ENCODE results near the gene FOXM1. TPM values are rescaled to one million over a fixed set of nuclear protein-coding genes. Genes with fewer than 3 reads are reported as not detected.
A peak's percentile ranks its signal among the peaks of the same experiment; 100 is the strongest.

The FOXM1 gene
- total and polyA plus RNA-seq, 10 of the 15 experiments (the other 5 are each of a cell fraction or from before 2014, with no cell fraction given), result 15.1 to 63.2 (median 34.2) TPM

DNA sequence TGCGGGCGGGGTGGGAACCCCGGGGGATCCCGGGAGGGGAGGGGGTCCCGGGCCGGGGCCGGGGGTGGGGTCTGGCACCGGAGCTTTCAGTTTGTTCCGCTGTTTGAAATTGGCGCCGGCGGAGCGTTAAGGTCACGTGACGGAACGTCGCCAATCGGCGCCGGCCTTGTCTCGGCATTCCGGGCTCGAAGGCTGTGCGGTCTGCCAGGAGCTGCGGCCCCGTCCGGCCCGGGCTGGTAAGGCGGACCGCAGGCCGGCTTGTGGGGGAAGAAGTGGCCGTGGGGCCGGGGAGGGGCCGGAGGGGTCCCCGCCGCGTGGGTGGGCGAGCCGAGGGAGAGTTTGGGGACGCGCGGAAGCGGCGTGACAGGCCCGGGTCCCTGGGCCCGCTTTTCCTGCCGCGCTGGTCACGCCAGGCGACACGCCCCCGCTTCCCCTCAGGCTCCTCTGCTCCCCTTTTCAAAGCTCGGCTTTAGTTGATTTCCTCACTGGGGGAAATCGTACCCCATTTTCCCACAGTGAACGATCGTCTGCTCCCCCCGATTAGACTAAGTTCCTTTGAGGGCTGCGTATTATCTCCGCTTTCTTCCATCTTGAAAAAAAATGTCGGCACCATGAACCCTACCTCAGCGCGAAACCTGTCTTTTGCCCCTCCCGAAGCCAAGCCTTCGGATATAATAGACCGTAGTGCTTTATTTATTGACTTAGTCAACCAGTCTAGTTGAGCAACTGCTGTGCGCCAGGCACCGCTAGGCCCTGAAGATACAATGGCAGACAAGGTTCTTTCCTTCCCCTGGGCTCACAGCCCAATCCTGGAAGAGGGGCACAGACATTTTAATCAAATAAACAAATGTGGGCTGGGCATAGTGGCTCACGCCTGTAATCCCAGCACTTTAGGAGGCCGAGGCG lies at the start of gene FOXM1, which contains the start of gene RHNO1 (continued):
- TF ChIP-seq, protein P1, sequence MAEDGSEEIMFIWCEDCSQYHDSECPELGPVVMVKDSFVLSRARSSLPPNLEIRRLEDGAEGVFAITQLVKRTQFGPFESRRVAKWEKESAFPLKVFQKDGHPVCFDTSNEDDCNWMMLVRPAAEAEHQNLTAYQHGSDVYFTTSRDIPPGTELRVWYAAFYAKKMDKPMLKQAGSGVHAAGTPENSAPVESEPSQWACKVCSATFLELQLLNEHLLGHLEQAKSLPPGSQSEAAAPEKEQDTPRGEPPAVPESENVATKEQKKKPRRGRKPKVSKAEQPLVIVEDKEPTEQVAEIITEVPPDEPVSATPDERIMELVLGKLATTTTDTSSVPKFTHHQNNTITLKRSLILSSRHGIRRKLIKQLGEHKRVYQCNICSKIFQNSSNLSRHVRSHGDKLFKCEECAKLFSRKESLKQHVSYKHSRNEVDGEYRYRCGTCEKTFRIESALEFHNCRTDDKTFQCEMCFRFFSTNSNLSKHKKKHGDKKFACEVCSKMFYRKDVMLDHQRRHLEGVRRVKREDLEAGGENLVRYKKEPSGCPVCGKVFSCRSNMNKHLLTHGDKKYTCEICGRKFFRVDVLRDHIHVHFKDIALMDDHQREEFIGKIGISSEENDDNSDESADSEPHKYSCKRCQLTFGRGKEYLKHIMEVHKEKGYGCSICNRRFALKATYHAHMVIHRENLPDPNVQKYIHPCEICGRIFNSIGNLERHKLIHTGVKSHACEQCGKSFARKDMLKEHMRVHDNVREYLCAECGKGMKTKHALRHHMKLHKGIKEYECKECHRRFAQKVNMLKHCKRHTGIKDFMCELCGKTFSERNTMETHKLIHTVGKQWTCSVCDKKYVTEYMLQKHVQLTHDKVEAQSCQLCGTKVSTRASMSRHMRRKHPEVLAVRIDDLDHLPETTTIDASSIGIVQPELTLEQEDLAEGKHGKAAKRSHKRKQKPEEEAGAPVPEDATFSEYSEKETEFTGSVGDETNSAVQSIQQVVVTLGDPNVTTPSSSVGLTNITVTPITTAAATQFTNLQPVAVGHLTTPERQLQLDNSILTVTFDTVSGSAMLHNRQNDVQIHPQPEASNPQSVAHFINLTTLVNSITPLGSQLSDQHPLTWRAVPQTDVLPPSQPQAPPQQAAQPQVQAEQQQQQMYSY (CRISPR knock-in tag; IDR thresholded peaks at IDR 0.05), result peak; percentile 82
- TF ChIP-seq POU2F2 (IDR thresholded peaks at IDR 0.05; ENCODE audit: borderline replicate concordance, low read depth, low read length) (no peak; the same call in 2 of the 3 replicates), IRF4 (IDR thresholded peaks at IDR 0.05; ENCODE audit: low read depth, low read length) (no peak), TAF1 (IDR thresholded peaks at IDR 0.05; ENCODE audit: borderline replicate concordance, low read depth, low read length) (peak; percentile 78), CREB1 (IDR thresholded peaks at IDR 0.05; ENCODE audit: low read depth) (0 out of 2 replicates have a peak, but pooled peaks have one; percentile 30), PML (IDR thresholded peaks at IDR 0.05; ENCODE audit: low read length) (peak; percentile 63; the same call in 1 of the 2 replicates), DPF2 (IDR thresholded peaks at IDR 0.05) (peak; percentile 49; the same call in 1 of the 2 replicates), POLR2AphosphoS5 (IDR thresholded peaks at IDR 0.05; ENCODE audit: low read length) (peak; percentile 61; the same call in 1 of the 2 replicates), EP300 (IDR thresholded peaks at IDR 0.05; ENCODE audit: borderline replicate concordance in 1 of 2, control insufficient read depth in 1 of 2, low read depth in 2 of 2, low read length in 2 of 2) (no peak), MXI1 (IDR thresholded peaks at IDR 0.05; ENCODE audit: low read depth, low read length) (no peak; the same call in 1 of the 2 replicates), ZNF207 (IDR thresholded peaks at IDR 0.05; ENCODE audit: borderline replicate concordance) (peak; percentile 68; the same call in 1 of the 2 replicates), SMARCA5 (IDR thresholded peaks at IDR 0.05) (no peak; the same call in 1 of the 2 replicates)
- TF ChIP-seq, protein P2, sequence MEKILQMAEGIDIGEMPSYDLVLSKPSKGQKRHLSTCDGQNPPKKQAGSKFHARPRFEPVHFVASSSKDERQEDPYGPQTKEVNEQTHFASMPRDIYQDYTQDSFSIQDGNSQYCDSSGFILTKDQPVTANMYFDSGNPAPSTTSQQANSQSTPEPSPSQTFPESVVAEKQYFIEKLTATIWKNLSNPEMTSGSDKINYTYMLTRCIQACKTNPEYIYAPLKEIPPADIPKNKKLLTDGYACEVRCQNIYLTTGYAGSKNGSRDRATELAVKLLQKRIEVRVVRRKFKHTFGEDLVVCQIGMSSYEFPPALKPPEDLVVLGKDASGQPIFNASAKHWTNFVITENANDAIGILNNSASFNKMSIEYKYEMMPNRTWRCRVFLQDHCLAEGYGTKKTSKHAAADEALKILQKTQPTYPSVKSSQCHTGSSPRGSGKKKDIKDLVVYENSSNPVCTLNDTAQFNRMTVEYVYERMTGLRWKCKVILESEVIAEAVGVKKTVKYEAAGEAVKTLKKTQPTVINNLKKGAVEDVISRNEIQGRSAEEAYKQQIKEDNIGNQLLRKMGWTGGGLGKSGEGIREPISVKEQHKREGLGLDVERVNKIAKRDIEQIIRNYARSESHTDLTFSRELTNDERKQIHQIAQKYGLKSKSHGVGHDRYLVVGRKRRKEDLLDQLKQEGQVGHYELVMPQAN (conservative IDR thresholded peaks at IDR 0.05), result peak; percentile 92
- TF ChIP-seq, protein P3, sequence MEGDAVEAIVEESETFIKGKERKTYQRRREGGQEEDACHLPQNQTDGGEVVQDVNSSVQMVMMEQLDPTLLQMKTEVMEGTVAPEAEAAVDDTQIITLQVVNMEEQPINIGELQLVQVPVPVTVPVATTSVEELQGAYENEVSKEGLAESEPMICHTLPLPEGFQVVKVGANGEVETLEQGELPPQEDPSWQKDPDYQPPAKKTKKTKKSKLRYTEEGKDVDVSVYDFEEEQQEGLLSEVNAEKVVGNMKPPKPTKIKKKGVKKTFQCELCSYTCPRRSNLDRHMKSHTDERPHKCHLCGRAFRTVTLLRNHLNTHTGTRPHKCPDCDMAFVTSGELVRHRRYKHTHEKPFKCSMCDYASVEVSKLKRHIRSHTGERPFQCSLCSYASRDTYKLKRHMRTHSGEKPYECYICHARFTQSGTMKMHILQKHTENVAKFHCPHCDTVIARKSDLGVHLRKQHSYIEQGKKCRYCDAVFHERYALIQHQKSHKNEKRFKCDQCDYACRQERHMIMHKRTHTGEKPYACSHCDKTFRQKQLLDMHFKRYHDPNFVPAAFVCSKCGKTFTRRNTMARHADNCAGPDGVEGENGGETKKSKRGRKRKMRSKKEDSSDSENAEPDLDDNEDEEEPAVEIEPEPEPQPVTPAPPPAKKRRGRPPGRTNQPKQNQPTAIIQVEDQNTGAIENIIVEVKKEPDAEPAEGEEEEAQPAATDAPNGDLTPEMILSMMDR (IDR thresholded peaks at IDR 0.05 in 2 of 3, conservative IDR thresholded peaks at IDR 0.05 in 1 of 3; ENCODE audit: control insufficient read depth in 2 of 3, extremely low read depth in 1 of 3, insufficient read depth in 1 of 3, low read depth in 3 of 3, low read length in 3 of 3), result peak in 1 of 3 experiments; percentile 2; a peak in 1 of 6 replicates
- TF ChIP-seq, protein P4, sequence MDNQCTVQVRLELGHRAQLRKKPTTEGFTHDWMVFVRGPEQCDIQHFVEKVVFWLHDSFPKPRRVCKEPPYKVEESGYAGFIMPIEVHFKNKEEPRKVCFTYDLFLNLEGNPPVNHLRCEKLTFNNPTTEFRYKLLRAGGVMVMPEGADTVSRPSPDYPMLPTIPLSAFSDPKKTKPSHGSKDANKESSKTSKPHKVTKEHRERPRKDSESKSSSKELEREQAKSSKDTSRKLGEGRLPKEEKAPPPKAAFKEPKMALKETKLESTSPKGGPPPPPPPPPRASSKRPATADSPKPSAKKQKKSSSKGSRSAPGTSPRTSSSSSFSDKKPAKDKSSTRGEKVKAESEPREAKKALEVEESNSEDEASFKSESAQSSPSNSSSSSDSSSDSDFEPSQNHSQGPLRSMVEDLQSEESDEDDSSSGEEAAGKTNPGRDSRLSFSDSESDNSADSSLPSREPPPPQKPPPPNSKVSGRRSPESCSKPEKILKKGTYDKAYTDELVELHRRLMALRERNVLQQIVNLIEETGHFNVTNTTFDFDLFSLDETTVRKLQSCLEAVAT (IDR thresholded peaks at IDR 0.05), result 0 out of 2 replicates have a peak, but pooled peaks have one; percentile 64

All from GM12878 (cell line).